G401.6 (cell line): ENCODE data around the gene TNFSF12.
"Not testable (repeated sequence)": the region's sequence is repeated elsewhere in the genome, so short reads cannot be mapped to it uniquely, and the experiment has no call there.

ENCODE experiments used
- FAIRE-seq: peaks from 2 replicates; lab custom pipeline; 2012; peaks lifted over from hg19 to GRCh38; lab: Jason Lieb, UNC

The TNFSF12 gene

DNA sequence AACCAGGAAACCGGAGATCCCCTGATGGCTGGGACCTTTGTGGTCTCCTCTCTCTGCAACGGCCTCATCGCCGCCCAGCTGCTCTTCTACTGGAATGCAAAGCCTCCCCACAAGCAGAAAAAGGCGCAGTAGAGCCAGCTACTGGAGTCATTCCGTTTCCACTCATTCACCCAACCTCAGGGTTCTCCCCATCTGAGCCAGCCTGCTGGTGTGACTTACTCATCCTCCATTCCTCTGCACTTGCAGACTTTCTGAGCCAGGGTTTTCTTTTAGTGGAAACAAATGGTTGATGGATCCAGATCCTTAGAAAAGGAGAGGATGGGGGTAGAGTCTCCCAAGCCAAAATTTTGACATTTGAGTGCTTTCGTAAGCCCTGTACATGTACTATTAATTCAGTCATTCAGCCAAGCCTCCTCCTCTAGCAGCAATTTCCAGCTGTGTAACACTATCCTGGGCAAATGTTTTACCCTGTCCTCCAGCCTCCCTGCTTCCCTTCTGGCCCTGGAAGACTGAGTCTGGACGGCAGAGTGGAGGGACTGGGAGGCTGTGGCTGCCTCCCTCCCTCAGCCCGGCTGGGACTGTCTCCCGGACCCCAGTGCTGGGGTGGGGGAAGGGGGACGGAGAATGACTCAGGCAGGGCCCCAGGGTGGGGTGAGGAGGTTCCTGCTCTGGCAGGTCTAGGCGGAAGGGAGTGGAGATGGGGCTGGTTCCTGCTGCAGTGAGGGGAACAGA lies 38.7 kb downstream of the TNFSF12 start:
- peak; percentile 63 for FAIRE-seq

DNA sequence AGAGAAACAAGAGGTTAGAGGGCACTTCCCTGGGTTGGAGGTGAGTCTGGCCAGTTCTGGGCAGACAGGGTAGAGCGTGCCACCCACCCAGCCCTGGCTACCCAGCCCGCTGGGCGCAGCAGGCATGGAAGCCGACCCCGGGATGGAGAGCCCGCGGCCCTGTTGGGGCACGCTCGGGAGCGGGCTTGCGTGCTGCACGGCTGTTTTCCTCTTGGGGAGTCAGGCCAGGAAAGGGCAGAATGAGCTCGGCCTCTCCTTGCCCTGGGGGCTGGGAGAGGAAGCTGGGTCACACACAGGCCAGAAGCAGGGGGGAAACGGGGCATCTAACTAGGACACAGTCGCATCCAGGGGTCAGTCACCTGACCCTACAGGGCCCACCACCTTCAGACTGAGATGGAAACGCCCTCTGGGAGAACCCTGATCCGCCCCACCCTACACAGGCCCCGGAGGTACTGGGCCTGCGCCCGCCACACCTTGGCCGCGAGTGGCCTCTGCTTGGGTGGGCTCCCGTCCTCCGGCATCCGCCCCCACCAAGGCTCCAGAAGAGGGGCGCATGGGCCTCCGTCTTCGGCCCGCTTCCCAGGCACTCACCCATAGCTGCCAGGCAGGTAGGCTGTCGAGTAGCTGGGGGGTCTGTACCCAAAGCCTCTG lies 39.8 kb downstream of the TNFSF12 start:
- FAIRE-seq = no peak

GRCh38 chr17:7589204-7589868 lies 40.5 kb downstream of the TNFSF12 start:
- peak; percentile 88 for FAIRE-seq

DNA sequence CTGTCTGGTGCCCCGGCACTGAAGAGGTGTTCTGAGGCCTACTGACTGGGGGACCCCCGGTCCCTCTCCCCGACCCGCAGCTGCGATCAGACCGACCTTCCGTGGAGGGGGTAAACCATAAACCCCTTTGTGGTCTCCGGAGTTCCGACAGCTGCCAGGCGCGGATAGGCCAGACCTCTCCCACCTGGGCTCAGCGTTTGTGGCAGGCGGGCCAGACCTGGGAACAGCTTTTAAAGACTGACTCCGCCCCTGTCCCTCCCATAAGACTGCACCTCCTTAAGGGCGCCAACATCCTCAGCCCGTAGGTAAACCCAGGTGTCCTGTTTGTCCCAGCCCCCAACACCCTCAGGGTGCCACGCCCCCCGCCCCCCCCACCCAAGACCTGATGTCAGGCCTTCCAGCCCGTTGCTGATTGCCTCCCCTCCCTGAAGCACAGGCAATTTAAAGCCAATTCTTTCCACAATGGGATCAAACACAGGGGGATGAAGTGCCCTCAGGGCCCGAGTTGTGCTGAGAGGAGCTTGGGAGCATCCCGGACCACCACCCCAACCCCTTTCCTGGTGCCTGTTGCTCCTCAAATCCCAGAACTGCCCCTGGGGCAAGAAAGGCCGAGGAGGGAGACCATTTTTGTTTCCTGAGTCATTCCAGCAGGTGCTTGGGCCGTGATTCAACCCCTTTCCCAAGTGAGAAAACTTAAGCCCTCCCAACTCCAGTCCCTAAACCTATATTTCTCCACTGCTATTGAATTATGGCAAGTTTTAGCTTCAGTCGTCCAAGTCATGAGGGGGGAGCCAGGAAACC lies 41.2 kb downstream of the TNFSF12 start, which contains the start of gene SOX15:
SOX15 (minus strand) TSS at position 204 of the 801 bp plus-strand sequence. CDS start 418 bp downstream, outside the sequence.
- FAIRE-seq = peak; percentile 94

- no peak for FAIRE-seq
Observed at GRCh38 chr17:7590743-7591142, 41.9 kb downstream of the TNFSF12 start.

GRCh38 chr17:7591596-7591995 lies 42.7 kb downstream of the TNFSF12 start:
- FAIRE-seq = no peak

GRCh38 chr17:7592422-7593021 lies 43.7 kb downstream of the TNFSF12 start:
- FAIRE-seq = no peak

- FAIRE-seq = no peak
Observed at GRCh38 chr17:7593296-7593695, 44.4 kb downstream of the TNFSF12 start.

DNA sequence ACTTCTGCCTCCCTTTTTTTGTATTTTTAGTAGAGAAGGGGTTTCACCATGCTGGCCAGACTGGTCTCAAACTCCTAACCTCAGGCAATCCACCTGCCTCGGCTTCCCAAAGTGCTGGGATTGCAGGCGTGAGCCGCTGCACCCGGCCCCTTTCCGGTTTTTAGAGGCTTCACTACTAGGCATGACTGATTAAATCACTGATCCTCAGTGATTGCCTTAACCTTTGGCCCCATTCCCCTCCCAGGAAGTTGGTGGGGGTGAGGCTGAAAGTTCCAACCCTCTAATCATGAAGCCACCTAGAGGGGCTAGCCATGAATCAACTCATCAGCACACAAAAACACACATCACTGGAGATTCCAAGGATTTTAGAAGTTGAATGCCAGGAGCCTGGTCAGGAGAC lies 48.7 kb downstream of the TNFSF12 start:
- not testable (repeated sequence) for FAIRE-seq

DNA sequence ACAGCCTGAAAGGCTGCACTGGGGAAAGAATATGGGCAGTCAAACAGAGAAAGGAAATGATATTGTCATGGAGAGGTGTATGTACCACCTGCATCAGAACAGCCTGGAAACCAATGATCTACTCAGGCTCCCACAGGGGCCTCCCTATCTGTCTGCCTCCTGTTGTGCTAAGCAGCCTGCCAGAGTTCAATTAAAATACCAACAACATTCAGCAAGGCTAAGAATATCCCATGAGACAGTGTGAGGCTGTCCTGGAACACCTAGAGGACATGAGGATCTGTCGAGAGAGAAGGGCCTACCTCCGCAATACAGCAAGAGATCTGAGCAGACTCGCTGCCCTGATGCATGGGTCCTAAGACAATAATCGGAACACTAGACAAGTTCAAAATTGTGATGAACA lies 57.4 kb downstream of the TNFSF12 start:
- FAIRE-seq = no peak
